GM18907 (cell line): Measurements from ENCODE around the gene PCDHB6.
"Not testable (repeated sequence)": the region's sequence is repeated elsewhere in the genome, so short reads cannot be mapped to it uniquely, and the experiment has no call there.

Experiments used
- ATAC-seq: cut with Tn5 transposase; IDR thresholded peaks from one replicate; pipeline ENCODE4 v1.9.1; 2021; ENCODE audit warnings: mild to moderate bottlenecking, moderate library complexity; ENCODE audit not compliant: unreplicated experiment

PCDHB6 gene

DNA sequence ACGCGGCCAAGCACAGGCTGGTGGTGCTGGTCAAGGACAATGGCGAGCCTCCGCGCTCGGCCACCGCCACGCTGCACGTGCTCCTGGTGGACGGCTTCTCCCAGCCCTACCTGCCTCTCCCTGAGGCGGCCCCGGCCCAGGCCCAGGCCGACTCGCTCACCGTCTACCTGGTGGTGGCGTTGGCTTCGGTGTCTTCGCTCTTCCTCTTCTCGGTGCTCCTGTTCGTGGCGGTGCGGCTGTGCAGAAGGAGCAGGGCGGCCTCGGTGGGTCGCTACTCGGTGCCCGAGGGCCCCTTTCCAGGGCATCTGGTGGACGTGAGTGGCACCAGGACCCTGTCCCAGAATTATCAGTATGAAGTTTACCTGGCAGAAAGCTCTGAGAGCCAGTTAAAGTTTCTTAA is 8.0 kb downstream of the PCDHB6 start:
- ATAC-seq = not testable (repeated sequence)

DNA sequence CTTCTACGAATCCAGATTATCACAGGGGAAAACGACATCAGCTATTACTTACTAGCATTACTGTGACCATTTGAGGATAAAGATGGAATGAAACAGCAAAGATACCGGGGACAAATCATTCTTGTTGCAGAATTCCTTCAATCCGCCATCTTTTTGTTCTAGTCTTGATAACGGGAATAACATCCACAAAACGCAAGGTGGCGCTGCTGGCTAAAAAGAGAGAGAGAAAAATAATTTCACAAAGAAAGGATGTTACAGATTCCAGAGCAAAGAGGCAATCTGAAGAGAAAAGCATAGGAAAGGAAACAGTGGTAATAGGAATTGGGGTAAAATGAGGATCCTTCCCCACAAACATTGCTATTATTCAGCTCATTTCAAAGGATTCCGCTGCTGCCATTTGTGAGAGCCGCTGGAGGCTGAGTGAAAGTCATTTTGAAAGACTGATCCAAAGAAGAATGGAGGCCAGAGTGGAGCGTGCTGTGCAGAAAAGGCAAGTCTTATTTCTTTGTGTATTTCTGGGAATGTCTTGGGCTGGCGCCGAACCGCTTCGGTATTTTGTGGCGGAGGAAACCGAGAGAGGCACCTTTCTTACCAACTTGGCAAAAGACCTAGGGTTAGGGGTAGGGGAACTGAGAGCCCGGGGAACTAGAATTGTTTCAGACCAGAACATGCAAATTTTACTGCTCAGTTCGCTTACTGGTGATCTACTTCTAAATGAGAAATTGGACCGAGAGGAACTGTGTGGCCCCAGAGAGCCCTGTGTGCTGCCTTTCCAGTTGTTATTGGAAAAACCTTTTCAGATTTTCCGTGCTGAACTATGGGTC is 22.7 kb downstream of the PCDHB6 start, which contains the start of gene PCDHB7:
Gene PCDHB7, plus strand, starts transcription at position 264 of the 824 bp plus-strand sequence. Its CDS starts 192 bp downstream, at position 456.
- ATAC-seq = no peak

GRCh38 chr5:141174291-141175104 is 24.6 kb downstream of the PCDHB6 start:
- not testable (repeated sequence) for ATAC-seq

- ATAC-seq = no peak
Observed at GRCh38 chr5:141175933-141176332, 26.1 kb downstream of the PCDHB6 start.

- not testable (repeated sequence) for ATAC-seq
Observed at GRCh38 chr5:141177577-141178191, 27.8 kb downstream of the PCDHB6 start, which contains the start of gene PCDHB8. PCDHB8 (plus strand) TSS chr5:141177790; CDS start chr5:141178035, 245 bp downstream.

- not testable (repeated sequence) for ATAC-seq
Observed at GRCh38 chr5:141179371-141179770, 29.5 kb downstream of the PCDHB6 start.

- ATAC-seq = not testable (repeated sequence)
Observed at GRCh38 chr5:141179876-141180275, 30.0 kb downstream of the PCDHB6 start.

DNA sequence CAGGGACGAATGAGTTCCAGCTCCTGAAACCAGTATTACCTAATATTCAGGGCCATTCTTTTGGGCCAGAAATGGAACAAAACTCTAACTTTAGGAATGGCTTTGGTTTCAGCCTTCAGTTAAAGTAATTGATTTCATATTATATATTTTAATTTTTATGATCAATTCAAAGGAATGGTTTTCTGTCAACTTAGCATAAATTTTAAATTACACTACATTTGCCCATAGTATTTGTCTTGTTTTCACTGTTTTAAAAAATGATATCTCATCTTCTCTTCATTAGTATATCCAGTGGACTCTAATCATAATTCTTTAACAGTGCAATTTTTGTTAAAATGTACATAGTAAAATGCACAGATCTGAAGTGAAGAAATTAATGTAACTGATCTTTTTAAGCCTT is 30.5 kb downstream of the PCDHB6 start:
- ATAC-seq = no peak

- no peak for ATAC-seq
Observed at GRCh38 chr5:141182248-141182647, 32.4 kb downstream of the PCDHB6 start, which contains the start of gene PCDHB16. PCDHB16 (plus strand) TSS chr5:141182387; CDS start chr5:141182560, 173 bp downstream.

DNA sequence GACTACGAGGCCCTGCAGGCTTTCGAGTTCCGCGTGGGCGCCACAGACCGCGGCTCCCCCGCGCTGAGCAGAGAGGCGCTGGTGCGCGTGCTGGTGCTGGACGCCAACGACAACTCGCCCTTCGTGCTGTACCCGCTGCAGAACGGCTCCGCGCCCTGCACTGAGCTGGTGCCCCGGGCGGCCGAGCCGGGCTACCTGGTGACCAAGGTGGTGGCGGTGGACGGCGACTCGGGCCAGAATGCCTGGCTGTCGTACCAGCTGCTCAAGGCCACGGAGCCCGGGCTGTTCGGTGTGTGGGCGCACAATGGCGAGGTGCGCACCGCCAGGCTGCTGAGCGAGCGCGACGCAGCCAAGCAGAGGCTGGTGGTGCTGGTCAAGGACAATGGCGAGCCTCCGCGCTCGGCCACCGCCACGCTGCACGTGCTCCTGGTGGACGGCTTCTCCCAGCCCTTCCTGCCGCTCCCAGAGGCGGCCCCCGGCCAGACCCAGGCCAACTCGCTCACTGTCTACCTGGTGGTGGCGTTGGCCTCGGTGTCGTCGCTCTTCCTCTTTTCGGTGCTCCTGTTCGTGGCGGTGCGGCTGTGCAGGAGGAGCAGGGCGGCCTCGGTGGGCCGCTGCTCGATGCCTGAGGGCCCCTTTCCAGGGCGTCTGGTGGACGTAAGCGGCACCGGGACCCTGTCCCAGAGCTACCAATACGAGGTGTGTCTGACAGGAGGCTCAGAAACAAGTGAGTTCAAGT is 34.4 kb downstream of the PCDHB6 start:
- ATAC-seq = not testable (repeated sequence)

GRCh38 chr5:141186897-141187512 is 37.1 kb downstream of the PCDHB6 start, which contains the start of gene PCDHB9:
PCDHB9 (plus strand) TSS chr5:141187161; CDS start chr5:141187319, 158 bp downstream.
- no peak for ATAC-seq

DNA sequence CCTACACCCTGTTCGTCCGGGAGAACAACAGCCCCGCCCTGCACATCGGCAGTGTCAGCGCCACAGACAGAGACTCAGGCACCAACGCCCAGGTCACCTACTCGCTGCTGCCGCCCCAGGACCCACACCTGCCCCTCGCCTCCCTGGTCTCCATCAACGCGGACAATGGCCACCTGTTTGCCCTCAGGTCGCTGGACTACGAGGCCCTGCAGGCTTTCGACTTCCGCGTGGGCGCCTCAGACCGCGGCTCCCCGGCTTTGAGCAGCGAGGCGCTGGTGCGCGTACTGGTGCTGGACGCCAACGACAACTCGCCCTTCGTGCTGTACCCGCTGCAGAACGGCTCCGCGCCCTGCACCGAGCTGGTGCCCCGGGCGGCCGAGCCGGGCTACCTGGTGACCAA is 38.8 kb downstream of the PCDHB6 start:
- ATAC-seq = not testable (repeated sequence)

GRCh38 chr5:141189131-141189530 is 39.3 kb downstream of the PCDHB6 start:
- not testable (repeated sequence) for ATAC-seq

DNA sequence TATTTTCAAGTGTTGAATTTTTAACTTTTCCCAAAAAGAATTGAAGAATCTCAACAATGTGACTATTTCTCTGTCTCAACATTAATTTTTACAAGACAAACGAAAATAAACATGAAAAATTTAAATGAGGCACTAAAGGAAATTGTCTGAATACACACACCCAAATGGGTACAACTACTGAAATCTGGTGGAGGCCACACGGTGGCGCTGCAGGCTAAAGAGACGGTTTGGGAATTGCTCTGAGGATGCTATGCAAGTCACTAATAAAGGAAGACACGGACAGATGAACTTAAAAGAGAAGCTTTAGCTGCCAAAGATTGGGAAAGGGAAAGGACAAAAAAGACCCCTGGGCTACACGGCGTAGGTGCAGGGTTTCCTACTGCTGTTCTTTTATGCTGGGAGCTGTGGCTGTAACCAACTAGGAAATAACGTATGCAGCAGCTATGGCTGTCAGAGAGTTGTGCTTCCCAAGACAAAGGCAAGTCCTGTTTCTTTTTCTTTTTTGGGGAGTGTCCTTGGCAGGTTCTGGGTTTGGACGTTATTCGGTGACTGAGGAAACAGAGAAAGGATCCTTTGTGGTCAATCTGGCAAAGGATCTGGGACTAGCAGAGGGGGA is 42.4 kb downstream of the PCDHB6 start, which contains the start of gene PCDHB10:
Gene PCDHB10, plus strand, starts transcription at position 244 of the 616 bp plus-strand sequence. Its CDS starts 200 bp downstream, at position 444.
- ATAC-seq = no peak

DNA sequence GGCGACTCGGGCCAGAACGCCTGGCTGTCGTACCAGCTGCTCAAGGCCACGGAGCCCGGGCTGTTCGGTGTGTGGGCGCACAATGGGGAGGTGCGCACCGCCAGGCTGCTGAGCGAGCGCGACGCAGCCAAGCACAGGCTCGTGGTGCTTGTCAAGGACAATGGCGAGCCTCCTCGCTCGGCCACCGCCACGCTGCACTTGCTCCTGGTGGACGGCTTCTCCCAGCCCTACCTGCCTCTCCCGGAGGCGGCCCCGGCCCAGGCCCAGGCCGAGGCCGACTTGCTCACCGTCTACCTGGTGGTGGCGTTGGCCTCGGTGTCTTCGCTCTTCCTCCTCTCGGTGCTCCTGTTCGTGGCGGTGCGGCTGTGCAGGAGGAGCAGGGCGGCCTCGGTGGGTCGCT is 44.5 kb downstream of the PCDHB6 start:
- not testable (repeated sequence) for ATAC-seq

GRCh38 chr5:141196363-141196762 is 46.5 kb downstream of the PCDHB6 start:
- no peak for ATAC-seq

GRCh38 chr5:141199359-141200235 is 49.7 kb downstream of the PCDHB6 start, which contains the start of gene PCDHB11:
PCDHB11 (plus strand) TSS chr5:141199627; CDS start chr5:141199775, 148 bp downstream.
- ATAC-seq = no peak

- ATAC-seq = not testable (repeated sequence)
Observed at GRCh38 chr5:141201126-141201525, 51.3 kb downstream of the PCDHB6 start.
